Stomach (tissue), 9 donors: ENCODE results near the gene PROSER3. TPM values are rescaled to one million over a fixed set of nuclear protein-coding genes. Genes with fewer than 3 reads are reported as not detected.

Experiments
- DNase-seq, 2 donors: peaks; one replicate each; pipeline versions ENCODE4 v3.0.0 to v3.0.0-alpha.2; 2013 to 2019
- H3K27ac ChIP-seq, 5 donors: fragments of 200-600 bp in 4 of 5; sonication (generic) in 4 of 5; one replicate each; pipeline ENCODE4 v1.5.1; 2013 to 2019; ENCODE audit warnings: mild to moderate bottlenecking in 1 of 5, moderate library complexity in 1 of 5
- H3K27me3 ChIP-seq, 3 donors: fragments of 200-600 bp; sonication (generic); one replicate each; pipeline ENCODE4 v1.5.1; 2017 to 2019; ENCODE audit warnings: mixed run types in 1 of 3
- H3K36me3 ChIP-seq, 4 donors: fragments of 200-600 bp; sonication (generic); 1 replicate in 3 of 4; 2 replicates in 1 of 4; pipeline ENCODE4 v1.5.1; 2016 to 2019
- H3K4me1 ChIP-seq, 4 donors: fragments of 200-600 bp; sonication (generic); one replicate each; pipeline ENCODE4 v1.5.1; 2016 to 2019
- H3K4me3 ChIP-seq, 4 donors: fragments of 200-600 bp; sonication (generic) in 3 of 4; one replicate each; pipeline ENCODE4 v1.5.1; 2016 to 2019; ENCODE audit warnings: mild to moderate bottlenecking in 1 of 4
- H3K9me3 ChIP-seq, 4 donors: fragments of 200-600 bp; sonication (generic); one replicate each; pipeline ENCODE4 v1.5.1; 2016 to 2019
- EP300 ChIP-seq: sonication (generic); formaldehyde crosslinking; IDR thresholded peaks from one replicate; pipeline ENCODE4 v1.6.1; 2017; ENCODE audit warnings: antibody characterized with exemption
- POLR2A ChIP-seq, 4 donors: fragments of 450-650 bp; IDR thresholded peaks; one replicate each; pipeline ENCODE4 v1.6.1; 2016; ENCODE audit warnings: antibody characterized with exemption in 4 of 4, control low read depth in 2 of 4, mild to moderate bottlenecking in 1 of 4, moderate library complexity in 1 of 4
- POLR2AphosphoS5 ChIP-seq, 3 donors: sonication (generic); formaldehyde crosslinking; IDR thresholded peaks; one replicate each; pipeline ENCODE4 v1.6.1; 2016; ENCODE audit warnings: antibody characterized with exemption in 3 of 3
- WGBS, 5 donors: extraction: QIAGEN DNeasy Blood & Tissue Kit in 3 of 5; methylation state at CpG; one replicate each; pipeline versions ENCODE4 v1.1.5 to v1.1.7; 2013 to 2018; 5-methylcytosine and 5-hydroxymethylcytosine counted together
- intact Hi-C: fragments of 100-400 bp; cut with DNase I; formaldehyde crosslinking; loops from one replicate; pipeline ENCODE4 v1.15.1; 2023; ENCODE audit warnings: low total_unique reads
- polyA plus RNA-seq, 3 donors: library from polyadenylated mRNA; stranded (reverse); fragments of 200-250 nt; gene quantifications; one replicate each; pipeline ENCODE4 v1.2.3, GENCODE V29; 2013
- total RNA-seq, 5 donors: library from RNA; depleted of rRNA; stranded (reverse); fragments of >200 nt; gene quantifications; one replicate each; pipeline versions ENCODE4 v1.1.0 to v1.2.3, GENCODE V29; 2014 to 2016
- TF ChIP-seq, protein P1 (sequence below), 7 experiments: fragments of 450-650 bp in 4 of 7; fragments of 200-600 bp in 3 of 7; sonication (generic) in 3 of 7; IDR thresholded peaks; one replicate each; pipeline ENCODE4 v1.5.1; 2016 to 2019; ENCODE audit warnings: antibody characterized with exemption in 7 of 7, control low read depth in 2 of 7, mild to moderate bottlenecking in 1 of 7
- donor health status: healthy with polysubstance abuse.
- donor health status: Bipolar disorder and iron deficiency.
- donor health status: healthy.

Gene PROSER3
- total and polyA plus RNA-seq, 8 donors: 3.6 to 61.3 (median 10.5) TPM

DNA sequence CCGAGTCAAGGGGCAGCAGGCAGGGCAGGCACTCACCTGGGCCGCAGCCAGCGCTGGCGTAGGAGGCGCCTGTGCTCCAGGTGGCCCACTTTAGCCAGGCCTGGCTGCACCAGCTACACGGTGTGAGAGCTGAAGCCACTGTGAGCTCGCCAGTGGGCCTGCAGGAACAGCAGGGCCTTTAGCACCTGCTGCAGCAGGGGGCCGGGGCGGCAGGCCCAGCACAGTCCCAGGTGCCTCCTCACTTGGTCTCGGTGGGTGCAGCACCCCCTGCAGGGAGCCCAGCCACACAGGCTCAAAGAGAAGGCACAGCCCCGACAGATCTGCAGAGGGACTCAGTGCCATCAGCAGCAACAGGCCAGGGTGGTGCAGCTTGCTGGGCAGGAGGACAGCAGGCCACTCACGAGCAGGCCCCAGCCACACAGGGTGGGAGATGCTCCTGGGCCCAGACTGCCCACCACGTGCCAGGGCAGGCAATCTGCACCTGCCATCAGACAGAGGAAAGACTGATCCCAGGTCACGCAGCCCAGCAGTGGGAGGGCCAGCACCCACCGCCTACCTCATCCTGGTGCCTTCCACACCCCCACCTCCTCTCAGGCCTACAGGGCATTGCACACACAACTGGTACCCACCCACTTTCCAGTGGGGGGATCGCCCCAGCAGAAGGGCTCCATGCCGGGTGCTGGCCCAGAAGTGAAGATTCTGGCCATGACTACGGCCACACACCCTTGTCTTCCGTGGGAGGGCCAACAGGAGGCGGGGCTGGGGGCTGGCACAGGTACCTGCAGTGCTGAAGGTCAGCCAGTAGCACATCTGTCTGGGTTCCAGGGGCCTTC, 33.2 kb downstream of the PROSER3 start:
- WGBS, 5 donors: 58 to 62% (median 60%) methylated on average over 15 to 20 of the region's 20 CpGs
- TF ChIP-seq, protein P1, sequence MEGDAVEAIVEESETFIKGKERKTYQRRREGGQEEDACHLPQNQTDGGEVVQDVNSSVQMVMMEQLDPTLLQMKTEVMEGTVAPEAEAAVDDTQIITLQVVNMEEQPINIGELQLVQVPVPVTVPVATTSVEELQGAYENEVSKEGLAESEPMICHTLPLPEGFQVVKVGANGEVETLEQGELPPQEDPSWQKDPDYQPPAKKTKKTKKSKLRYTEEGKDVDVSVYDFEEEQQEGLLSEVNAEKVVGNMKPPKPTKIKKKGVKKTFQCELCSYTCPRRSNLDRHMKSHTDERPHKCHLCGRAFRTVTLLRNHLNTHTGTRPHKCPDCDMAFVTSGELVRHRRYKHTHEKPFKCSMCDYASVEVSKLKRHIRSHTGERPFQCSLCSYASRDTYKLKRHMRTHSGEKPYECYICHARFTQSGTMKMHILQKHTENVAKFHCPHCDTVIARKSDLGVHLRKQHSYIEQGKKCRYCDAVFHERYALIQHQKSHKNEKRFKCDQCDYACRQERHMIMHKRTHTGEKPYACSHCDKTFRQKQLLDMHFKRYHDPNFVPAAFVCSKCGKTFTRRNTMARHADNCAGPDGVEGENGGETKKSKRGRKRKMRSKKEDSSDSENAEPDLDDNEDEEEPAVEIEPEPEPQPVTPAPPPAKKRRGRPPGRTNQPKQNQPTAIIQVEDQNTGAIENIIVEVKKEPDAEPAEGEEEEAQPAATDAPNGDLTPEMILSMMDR (IDR thresholded peaks at IDR 0.05): no peak
- TF ChIP-seq EP300 (no peak), POLR2AphosphoS5 (IDR thresholded peaks at IDR 0.05) (no peak)

DNA sequence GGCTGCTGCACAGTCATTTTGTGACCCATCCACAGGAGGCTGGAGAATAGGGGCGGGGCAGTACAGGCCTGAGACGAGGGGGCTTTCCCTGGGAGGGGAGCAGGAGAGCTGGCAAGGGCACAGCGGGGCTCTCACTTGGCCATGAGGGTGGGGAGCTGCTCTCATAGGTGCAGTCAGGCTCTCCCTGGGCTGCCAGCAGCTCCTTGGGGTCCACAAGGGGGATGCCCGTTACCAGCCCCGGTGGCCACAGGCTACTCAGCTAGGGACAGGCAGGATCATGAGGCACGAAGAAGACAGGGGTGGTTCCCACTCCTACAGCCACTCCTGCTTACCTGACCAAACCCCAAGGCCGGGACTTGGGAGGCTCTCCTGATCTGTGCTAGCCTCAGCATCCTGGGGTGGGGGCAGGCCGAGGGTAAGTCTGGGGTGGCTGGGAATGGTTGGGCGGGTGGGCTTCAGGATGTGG, 33.9 kb downstream of the PROSER3 start:
- H3K36me3 ChIP-seq: peaks cover 0 to 9% (median 8%) of the 10 kb centered on the region in 4 donors
- peaks cover 0 to under 1% (median 0%) of the 10 kb centered on the region in 4 donors for H3K4me1 ChIP-seq
- no peak overlapping the region for H3K4me3 ChIP-seq
- DNase-seq: no peak
- H3K27me3 ChIP-seq: peaks cover 0 to 20% (median 6%) of the 10 kb centered on the region in 3 donors
- intact Hi-C loops: no loop called here
- H3K27ac ChIP-seq: no peak overlapping the region
- TF ChIP-seq, protein P1 (IDR thresholded peaks at IDR 0.05): no peak
- TF ChIP-seq POLR2A (IDR thresholded peaks at IDR 0.05): no peak
- no peak for TF ChIP-seq POLR2AphosphoS5 (IDR thresholded peaks at IDR 0.05)
- no peak for TF ChIP-seq EP300
- no peaks in the 10 kb centered on the region for H3K9me3 ChIP-seq
- WGBS, 5 donors: 87 to 100% (median 91%) methylated on average over 7 to 9 of the region's 9 CpGs

More for the DNA sequence above, 33.2 kb downstream of the PROSER3 start:
- no peaks in the 10 kb centered on the region for H3K4me1 ChIP-seq
- H3K9me3 ChIP-seq: no peaks in the 10 kb centered on the region
- peaks cover 0 to 15% (median 11%) of the 10 kb centered on the region in 4 donors for H3K36me3 ChIP-seq
- intact Hi-C loops: no loop called here
- peaks cover 0 to 14% (median 0%) of the 10 kb centered on the region in 3 donors for H3K27me3 ChIP-seq
- H3K4me3 ChIP-seq: no peak overlapping the region
- H3K27ac ChIP-seq: no peak overlapping the region
- no peak for DNase-seq

DNA sequence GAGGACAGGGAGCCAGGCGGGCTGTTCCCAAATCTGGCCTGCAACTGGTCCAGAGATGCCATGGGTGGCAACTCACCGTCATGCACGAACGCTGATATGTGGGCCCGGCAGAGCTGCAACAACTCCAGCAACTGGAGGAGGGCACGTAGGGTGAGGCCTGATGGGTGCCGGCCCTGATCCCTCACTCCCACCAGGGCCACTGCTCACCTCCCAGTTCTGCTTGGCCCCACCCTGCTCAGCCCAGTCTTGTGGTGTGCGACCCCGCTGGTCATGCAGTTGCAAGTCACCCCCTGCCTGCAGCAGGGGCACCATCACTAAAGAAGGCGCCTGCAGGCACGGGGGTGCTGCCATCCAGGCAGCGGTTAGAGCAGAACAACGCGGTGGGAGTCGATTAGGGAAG, 34.3 kb downstream of the PROSER3 start:
- Histone ChIP-seq H3K4me3 (no peak overlapping the region), H3K4me1 (peaks cover 0 to 5% (median 0%) of the 10 kb centered on the region in 4 donors), H3K36me3 (peaks cover 0 to 4% (median 3%) of the 10 kb centered on the region in 4 donors), H3K27ac (no peak overlapping the region), H3K9me3 (no peaks in the 10 kb centered on the region), H3K27me3 (peaks cover 0 to 25% (median 10%) of the 10 kb centered on the region in 3 donors)
- 85 to 91% (median 88%) methylated on average over 9 to 15 of the region's 15 CpGs for WGBS, 5 donors
- no peak for DNase-seq
- intact Hi-C loops: no loop called here
- TF ChIP-seq, protein P1 (IDR thresholded peaks at IDR 0.05): no peak
- TF ChIP-seq POLR2AphosphoS5 (IDR thresholded peaks at IDR 0.05): no peak

DNA sequence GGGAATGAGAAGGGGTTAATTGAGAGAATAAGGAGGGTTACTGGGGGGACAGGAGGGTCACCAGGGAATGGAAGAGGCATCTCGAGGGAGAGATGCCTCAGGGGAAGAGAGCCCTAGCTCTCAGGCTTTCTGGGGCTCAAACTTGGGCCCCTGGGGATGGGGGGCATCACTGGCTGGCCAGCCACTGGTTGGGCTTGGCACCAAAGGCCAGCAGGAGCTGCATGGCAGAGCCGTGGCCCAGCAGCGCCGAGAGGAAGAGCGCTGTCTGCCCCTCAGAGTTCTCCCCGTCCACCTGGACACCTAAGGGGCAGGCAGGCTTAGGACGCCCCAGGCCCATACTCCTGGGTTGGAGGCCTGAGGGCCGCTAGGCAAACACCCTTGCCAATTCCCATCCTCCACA, 34.9 kb downstream of the PROSER3 start:
- no peak overlapping the region for H3K27ac ChIP-seq
- TF ChIP-seq POLR2AphosphoS5 (IDR thresholded peaks at IDR 0.05): no peak
- TF ChIP-seq EP300: no peak
- TF ChIP-seq, protein P1 (IDR thresholded peaks at IDR 0.05): no peak
- no peak for TF ChIP-seq POLR2A (IDR thresholded peaks at IDR 0.05)
- intact Hi-C loops: no loop called here

More for the DNA sequence above, 34.9 kb downstream of the PROSER3 start:
- 65 to 83% (median 78%) methylated on average over 7 to 8 of the region's 8 CpGs for WGBS, 5 donors
- Histone ChIP-seq H3K27me3 (peaks cover 0 to 31% (median 16%) of the 10 kb centered on the region in 3 donors), H3K36me3 (no peaks in the 10 kb centered on the region), H3K4me3 (no peak overlapping the region), H3K9me3 (no peaks in the 10 kb centered on the region), H3K4me1 (peaks cover 0 to 11% (median 0%) of the 10 kb centered on the region in 4 donors)
- DNase-seq: no peak
